Measurements from ENCODE around the gene RAET1E.
A peak's percentile ranks its signal among the peaks of the same experiment; 100 is the strongest.
"Not testable (repeated sequence)": the region's sequence is repeated elsewhere in the genome, so short reads cannot be mapped to it uniquely, and the experiment has no call there.

Gene RAET1E

DNA sequence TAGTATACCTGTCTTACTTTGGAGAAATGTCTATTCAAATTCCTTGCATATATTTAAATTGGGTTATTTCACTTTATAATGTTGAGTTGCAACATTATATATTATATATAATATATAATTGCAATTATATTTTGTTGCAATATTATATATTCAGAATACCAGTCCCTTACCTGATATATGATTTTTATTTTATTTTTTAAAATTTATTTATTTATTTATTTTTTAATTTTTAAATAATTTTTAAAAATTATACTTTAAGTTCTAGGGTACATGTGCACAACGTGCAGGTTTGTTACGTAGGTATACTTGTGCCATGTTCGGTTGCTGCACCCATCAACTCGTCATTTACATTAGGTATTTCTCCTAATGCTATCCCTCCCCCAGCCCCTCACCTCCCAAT is 29.1 kb upstream of the RAET1E start:
- DNase-seq (ENCODE audit: low read depth), result not testable (repeated sequence)

DNA sequence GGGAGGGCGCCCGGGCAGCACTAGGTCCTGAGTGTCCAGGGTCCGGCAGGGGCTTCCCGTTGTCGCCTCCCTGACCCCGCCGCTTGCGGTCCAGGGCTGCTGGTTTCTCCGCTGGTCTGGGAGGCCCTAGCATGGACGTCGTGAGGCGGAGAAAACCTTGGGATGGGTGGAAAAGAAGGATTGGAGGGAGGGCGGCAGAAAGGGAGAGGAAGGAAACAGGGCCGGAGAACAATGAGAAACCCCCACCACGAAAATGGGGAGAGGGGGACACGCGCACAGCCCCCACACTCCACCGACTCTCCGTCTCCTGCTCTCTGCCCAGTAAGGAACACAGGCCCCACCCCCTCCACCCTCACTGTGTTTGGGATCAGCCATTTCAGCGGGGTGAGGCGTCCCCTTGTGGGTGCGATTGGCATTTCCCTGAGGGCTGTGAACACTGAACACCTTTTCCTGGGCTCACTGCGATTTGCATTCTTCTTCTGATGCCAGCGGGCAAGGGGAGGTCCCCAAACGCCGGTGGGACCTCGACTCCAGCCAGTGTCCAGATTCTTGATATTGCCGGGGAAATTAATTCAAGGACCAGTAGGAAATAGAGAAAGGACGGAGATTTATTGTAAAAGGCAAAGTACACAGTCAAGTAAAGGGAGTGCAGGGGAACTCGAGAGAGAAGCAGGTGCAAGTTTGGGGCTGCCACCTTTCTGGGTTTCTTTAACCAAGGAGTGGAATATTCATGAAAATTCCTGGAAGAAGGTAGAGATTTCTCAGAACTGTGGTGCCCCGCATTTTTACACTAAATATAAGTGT is 28.3 kb upstream of the RAET1E start:
- DNase-seq (ENCODE audit: low read depth), result peak; percentile 70

DNA sequence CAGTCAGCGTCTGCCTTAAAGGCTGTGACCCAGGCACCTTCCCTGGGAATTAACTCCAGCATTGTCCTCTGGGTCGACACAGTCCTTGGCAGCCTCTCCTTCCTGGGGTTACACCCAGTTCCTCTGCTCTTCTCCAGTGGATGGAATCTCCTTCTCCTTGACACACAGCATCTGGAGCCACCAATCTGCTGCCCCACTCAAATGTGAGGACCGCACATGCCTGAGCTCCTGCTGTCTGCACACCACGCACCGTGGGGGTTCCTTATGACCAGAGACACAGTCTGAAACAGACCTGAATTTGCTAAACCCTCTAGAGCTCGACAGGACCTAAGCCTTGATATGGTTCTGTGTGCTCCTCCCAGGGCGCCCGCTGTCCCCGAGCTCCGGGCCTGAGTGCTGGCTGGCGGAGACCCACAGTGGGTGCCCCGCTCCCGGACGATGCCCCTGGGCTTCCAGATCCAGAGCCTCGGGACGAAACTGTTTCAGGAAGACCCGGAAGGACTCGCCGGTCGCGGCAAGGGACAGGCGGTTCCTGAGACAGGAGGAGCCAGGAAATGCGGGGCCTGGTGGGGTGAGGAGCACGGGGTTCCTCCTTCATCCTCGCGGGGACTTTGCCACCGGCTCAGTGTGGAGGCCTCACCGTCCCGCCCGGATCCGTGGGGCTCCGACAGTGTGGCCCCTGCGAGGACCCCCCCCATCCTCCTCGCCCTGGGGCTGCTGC is 27.5 kb upstream of the RAET1E start:
- DNase-seq (ENCODE audit: low read depth), result peak; percentile 20

DNA sequence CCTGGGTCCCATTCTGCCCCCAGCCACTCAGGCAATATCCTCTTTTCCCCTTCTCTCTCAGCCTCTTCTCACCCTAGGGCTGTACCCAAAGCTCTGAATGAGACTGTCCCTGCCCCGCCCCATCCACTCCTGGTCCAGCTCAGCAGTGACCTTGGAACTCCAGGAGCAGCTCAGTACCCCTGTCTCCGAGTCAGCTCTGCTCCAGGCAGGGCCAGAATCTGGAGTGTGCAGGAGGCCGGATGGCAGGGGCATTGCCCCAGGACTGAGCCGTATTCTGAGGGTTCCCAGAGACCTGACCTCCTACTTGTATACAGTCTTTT is 27.0 kb upstream of the RAET1E start:
- no peak for DNase-seq (ENCODE audit: low read depth)

DNA sequence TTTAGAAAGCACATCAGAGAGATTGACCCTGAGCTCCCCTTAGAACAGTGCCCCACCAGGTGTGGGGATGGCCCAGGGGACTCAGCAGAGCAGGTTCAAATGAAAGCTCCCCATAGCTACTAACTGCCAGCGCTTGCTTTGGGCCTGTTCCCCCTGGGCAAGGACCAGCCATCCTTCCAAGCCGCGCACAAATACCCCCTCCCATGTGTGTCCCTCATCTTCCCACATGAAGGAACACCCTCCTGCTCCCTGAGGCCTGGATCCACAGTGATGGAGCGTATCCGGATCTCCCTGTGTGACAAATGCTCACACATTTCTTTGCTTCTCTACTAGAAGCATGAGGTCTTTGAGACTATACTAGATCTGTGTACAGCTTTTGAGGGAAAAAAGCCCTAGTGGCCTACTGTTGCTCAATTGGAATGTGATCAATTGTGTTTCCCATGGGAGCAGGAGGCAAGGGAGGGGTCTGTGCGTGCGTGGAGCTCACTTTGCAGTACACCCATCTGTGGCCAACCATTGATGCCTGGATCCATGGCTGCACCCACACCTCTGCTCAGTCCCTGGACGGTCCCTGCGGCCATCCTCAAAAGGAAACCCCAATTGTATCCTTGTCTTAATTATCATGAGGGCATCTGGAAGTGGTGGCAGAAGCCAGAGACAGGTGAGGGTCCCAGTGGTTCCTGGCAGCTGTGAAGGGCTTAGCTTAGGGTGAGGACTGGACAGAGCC is 26.5 kb upstream of the RAET1E start:
- no peak for DNase-seq (ENCODE audit: low read depth)

DNA sequence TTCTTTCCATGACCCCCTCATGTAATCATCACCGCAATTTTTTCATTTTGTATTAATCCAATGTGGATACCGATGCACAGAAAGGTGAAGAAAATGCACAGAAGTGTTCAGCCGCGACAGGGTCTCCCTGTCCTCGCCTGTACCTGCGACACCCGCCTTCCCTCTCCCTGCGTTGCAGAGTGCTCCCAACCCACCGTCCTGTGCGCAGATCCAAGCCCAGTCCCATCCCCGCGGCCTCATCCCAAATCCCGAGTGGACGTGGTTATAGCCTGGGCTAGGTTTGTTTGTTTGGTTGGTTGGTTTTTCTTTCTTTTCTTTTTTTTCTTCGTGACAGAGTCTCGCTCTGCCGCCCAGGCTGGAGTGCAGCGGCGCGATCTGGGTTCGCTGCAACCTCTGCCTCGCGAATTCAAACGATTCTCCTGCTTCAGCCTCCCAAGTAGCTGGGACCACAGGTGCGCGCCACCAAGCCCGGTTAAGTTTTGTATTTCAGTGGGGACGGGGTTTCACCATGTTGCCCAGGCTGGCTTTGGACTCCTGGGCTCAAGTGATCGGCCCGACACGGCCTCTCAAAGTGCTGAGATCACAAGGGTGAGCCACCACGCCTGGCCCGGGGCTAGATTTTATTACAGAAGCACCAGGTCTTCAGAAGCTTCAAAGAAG is 25.5 kb upstream of the RAET1E start:
- no peak for DNase-seq (ENCODE audit: low read depth)

DNA sequence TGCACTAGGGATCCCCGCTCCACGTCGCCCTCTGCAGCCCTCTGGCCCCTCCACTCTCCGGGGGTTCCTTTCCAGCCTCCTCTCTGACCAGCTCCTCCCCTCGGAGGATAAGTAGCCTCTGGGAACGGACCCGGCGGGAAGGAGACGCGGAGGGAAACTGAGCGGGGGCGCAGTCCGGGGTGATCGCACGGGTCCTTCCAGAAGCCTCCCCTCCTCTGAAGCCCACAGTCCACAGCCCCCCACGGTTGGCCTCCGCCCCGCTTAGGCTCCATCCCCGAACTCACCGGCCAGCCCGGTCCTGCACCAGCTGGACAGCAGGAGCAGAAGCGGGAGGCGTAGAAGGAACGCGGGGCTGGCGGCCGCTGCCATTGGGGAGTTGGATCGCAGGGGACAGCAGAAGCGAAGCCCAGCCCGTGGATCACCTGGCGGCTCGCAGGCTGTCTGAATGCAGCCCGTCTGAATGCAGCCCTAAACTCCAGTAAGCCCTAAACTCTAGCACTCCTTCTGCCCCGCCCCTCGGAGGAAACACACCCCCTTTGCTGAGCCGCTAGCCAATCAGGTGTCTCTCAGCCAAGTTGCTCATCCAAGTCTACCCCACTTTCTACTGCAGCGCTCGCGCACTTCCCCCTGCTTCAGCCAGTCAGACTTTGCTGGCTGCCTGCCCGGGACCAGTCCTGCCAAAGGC is 24.9 kb upstream of the RAET1E start, which contains the start of gene RAET1G:
TSS of gene RAET1G (minus strand) at position 480 of the 685 bp plus-strand sequence. CDS start at position 369, 111 bp downstream.
- DNase-seq (ENCODE audit: low read depth), result peak; percentile 90

DNA sequence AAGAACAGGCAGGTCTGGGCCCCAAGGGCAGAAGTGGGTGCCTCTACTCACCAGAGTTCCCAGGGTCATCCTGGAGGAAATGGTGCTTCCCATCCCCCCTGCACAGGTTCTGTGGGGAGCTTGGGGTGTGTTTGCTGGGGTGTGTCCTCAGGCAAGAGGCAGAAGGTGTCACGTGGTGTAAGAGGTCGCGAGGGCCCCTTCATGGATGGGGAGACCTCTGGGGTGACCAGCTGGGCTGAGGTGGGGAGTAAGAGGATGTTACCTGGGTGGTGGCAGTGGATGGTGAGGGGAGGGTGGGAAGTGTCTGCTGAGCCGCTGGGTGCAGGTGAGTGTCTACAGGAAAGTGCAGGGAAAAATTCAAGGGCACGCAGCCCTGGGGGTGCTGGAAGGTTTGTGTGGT is 24.2 kb upstream of the RAET1E start:
- not testable (repeated sequence) for DNase-seq (ENCODE audit: low read depth)

DNA sequence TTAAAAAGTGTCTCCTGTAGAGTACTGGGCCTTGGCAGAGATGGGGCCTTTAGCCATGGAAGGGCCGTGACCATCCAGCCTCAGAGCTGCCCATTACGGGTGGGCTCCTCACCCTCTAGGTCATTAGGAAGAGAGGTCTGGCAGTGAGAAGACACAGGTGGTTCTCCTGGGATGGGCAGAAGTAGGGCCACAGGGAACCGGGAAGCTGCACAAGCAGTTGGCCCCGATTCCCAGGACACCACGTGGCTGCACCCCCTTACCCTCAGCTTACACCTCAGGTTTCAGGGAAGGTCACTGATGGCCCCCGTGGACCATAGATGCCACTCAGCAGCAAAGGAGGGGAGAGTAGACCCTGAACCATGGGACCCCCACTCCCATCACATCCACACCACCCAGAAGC is 23.4 kb upstream of the RAET1E start:
- DNase-seq (ENCODE audit: low read depth), result no peak

DNA sequence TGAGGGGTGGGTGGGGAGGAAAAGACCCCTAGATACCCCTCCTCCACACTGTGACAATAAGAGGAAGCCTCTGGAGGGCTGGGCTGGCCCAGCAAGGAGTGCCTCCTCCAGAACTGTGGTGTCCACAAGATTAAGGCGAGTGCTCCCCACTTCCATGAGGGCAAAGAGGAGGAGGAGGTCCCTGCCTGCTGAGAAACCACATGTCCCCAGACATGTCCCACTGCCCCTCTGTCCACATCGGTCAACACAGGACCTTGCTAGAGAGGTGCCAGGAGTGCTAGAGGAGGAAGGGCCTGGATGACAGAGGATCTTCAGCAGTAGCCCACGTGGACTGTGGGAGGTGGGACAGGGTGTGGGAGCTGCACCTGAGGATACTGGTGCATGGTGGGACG is 21.9 kb upstream of the RAET1E start:
- DNase-seq (ENCODE audit: low read depth), result no peak

DNA sequence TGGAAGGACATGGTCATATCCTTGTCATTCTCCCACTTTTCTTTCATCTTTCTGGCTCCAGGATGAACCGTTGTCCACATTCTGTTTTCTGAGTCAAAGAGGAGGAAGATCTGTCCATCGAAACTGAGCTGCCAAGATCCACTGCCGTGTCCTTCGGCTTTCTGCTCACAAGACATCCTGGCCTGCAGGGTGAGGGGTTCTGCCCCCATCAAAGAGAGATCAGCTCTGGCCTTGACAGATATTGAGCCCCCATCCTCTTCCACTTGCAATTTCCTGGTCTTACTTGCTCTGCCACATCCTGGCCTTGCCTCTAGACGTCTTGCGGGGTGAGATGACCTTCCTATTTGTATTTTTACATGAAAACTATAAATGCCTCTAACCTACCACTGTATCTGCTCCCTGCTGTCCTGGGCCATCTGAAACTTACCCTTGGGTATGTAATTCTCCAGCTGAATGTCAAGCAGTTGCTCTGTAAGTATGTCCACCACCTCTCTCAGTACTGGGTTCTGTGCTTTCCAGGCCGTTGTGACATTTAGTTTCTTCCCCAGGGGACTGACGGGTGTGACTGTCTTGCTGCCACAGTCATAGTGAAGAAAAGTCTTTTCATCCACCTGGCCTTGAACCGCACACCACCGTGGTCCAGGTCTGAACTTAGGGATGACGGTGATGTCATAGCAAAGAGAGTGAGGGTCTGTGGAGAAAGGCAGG is 21.4 kb upstream of the RAET1E start:
- not testable (repeated sequence) for DNase-seq (ENCODE audit: low read depth)

DNA sequence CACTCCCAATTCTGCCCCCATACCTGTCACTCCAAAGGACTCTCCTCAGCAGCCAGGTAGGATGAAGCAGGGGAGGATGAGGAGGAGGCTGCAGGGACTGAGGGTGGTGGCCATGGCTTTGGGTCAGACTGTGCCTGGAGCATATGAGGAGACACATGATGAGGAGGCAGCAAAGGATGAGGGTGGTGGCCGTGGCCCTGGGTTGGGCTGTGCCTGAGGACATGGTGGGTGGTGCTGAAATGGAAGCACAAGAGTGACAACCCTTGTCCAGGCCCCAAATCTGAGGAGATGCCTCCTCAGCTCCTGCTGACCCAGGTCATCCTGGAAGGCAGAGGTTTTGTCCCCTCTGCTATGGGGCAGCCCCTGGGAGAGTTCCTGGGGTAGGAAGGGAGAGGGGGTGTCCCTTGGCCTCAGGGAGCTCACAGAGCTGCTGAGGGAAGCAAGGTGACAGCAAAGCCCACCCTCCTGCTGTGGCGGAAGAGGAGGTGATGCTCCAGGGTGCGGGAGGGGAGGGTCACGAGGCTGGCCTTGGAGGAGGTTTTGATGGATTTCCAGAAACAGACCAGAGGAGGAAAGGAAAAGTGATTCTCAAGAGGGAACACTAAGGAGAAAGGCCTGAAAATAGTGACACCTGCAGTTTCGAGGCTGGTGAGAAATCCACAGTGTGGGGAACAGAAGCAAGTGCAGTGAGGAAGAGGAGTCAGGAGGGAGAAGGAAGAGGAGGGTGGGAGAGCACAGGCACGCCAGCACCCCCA is 20.4 kb upstream of the RAET1E start:
- DNase-seq (ENCODE audit: low read depth), result no peak

DNA sequence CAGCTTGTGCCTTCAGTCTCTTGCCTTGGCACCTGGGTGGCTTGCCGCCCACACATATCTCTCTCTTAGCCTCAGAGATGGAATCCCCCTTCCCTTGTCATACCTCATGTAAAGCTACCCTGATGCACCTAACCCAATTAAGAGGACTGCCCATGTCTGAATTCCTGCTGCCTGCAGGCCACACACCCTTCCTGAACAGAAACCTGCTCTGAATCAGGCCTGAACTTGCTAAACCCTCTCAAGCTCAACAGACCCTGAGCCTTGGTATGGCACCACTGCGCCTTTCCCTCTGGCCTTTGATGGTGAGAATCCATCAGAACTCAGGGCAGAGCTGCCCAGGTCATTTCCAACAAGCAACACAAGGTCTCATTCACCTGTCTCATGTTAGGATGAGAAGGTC is 19.8 kb upstream of the RAET1E start:
- no peak for DNase-seq (ENCODE audit: low read depth)

DNA sequence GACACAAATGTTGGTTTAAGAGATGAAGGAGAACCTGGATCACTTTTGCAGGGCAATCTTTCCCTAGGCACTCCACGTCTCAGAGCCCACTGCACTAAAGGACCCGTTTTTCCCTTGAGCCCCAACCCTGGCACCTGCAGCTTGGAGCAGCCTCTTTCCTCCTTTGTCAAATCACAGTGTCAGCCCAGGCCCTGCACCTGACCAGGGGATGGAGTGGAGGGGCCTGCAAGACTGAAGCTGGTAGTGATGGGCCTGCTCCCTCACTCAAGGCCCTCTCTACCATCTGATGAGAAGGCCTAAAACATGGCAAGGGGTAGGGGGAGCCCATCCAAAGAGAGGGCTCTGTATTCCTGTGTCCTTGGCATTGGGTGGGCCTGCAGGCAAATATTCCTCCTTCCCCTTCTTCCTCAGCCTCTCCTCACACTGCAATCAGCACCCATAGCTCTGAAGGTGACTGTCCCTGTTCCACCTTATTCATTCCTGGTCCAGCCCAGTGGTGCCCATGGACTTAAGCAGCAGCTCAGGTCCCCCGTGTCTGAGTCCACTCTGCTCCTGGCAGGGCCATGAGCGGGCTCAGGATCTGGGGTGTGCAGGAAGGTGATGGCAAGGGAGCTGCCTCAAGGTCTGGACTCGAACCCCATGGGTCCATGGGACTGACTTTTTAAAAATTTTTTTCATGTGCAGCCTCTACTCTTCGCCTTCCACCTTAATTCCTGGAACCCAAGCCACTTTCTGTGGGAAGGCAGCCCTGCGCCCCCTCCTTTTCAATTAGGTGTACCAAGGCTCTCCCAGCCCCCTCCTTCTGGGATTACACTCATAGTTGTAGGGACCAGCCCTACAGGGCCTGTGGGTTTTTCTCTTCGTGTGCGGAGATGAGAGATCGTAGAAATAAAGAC is 18.3 kb upstream of the RAET1E start:
- DNase-seq (ENCODE audit: low read depth), result no peak

DNA sequence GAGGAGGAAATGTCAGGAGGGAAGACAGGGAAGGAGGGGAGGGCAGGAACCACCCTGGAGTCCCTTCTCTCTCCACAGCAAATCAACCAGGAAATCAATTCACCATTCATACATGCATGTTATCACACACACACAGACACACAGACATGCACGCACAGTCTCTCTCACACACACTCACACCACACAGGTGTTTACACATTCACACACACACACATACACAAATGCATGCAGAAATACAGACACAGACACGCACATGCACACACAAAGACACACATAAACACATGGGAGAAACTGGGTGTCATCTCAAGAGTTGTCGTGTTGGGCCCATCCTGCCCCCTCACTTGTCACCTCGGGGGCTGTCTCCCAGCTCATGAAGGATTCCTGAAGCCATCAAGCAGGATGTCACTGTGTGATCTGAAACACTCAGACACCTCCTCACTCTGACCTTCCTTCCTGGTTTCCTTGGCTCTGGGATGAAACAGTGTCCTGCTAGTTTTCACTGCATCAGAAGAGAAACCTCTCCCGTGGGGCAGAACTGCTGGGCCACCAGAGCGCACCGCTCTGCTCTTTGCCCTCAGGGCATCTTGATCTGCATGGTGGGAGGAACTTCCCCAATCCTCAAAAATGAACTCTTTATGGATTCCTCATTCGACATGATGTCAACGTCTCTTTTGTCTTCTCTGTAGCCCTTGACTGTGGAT is 15.8 kb upstream of the RAET1E start:
- no peak for DNase-seq (ENCODE audit: low read depth)

DNA sequence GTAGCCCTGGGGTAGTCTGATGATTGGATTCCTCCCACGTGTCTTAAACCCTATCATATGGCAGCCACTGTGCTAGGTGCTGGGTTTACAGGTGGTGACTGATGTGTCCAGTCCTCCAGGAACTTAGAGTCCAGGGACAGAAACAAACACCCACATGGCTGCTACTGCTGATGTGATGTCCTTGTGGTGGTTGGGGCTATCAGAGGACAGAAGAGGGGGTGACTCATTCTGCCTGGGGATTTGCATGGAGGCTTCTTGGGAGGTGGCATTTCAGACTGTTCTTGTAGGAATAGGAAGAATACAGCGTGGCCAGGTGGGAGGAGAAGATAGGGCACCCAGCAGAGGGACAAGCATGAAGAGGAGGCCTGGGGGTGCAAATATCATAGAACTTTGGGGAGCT is 15.2 kb upstream of the RAET1E start:
- DNase-seq (ENCODE audit: low read depth), result no peak

DNA sequence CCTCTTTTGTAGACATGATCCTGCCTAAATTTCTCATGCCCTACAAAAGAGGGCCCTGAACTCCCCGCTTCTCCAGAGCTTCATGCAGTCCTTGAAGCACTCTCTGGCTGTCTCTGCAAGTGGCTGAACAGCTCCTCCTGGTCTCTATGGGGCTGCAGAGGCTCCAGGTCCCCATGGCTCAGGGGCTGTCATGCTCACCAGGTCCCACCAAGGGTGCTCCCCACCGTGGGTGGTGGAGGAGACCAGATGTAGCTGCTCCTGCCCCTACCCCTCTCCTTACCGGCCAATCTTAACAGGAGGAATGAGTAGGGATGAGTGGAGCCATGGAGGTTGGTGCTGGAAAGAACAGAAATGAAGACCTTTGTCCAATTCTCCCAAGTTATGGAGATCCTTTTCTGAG is 14.8 kb upstream of the RAET1E start:
- not testable (repeated sequence) for DNase-seq (ENCODE audit: low read depth)

DNA sequence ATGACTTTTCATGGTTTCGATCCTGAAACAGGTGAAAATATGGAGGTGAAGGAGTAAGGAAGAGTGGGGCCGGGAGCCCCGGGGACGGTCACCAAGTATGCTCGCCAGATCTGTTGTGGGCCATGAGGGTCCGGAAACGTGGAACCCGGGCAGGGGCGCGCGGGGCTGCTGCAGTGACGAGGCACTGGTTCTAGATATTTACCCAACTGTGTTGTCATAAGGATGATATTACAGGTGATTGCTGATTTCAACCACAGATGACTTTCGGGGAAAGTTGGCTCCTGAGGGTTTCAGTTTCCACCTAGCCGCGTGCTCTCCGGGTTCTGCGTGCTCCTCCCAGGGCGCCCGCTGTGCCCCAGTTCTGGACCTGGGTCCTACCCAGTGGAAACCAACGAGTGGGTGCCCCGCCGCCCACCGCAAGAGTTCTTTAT is 12.8 kb upstream of the RAET1E start:
- no peak for DNase-seq (ENCODE audit: low read depth)

Measured in fibroblast of gingiva (primary cell).